Karpas-422 (cell line): ENCODE measurements around the gene HNRNPA3. TPM values are rescaled to one million over a fixed set of nuclear protein-coding genes. Genes with fewer than 3 reads are reported as not detected.
"Not testable (repeated sequence)": the region's sequence is repeated elsewhere in the genome, so short reads cannot be mapped to it uniquely, and the experiment has no call there.

Experiments
- DNase-seq: peaks from one replicate; pipeline ENCODE4 v3.0.0-alpha.2; 2015
- H2AFZ ChIP-seq: fragments of 200-600 bp; sonication (generic); 2 replicates; pipeline ENCODE4 v1.6.1; 2014; ENCODE audit warnings: antibody characterized with exemption, low read length, mixed read lengths
- H3K27ac ChIP-seq: fragments of 200-600 bp; sonication (generic); 2 replicates; pipeline ENCODE4 v1.5.1; 2014; ENCODE audit warnings: mild to moderate bottlenecking, low read length, moderate library complexity
- H3K27me3 ChIP-seq: fragments of 200-600 bp; sonication (generic); 2 replicates; pipeline ENCODE4 v1.6.1; 2014; ENCODE audit warnings: low read length, mixed read lengths
- H3K36me3 ChIP-seq: fragments of 200-600 bp; sonication (generic); 2 replicates; pipeline ENCODE4 v1.6.1; 2014; ENCODE audit warnings: low read length, mixed read lengths; ENCODE audit not compliant: insufficient read depth
- H3K4me1 ChIP-seq: fragments of 200-600 bp; sonication (generic); 2 replicates; pipeline ENCODE4 v1.6.1; 2014; ENCODE audit warnings: mild to moderate bottlenecking, low read length, mixed read lengths
- H3K4me2 ChIP-seq: fragments of 200-600 bp; sonication (generic); 2 replicates; pipeline ENCODE4 v1.6.1; 2014; ENCODE audit warnings: low read length, low read depth, mild to moderate bottlenecking; ENCODE audit not compliant: poor library complexity, severe bottlenecking
- H3K4me3 ChIP-seq: fragments of 200-600 bp; sonication (generic); 2 replicates; pipeline ENCODE4 v1.5.1; 2014; ENCODE audit warnings: mild to moderate bottlenecking, antibody characterized with exemption, low read length, mixed read lengths
- H3K79me2 ChIP-seq: fragments of 200-600 bp; sonication (generic); 2 replicates; pipeline ENCODE4 v1.6.1; 2014; ENCODE audit warnings: mild to moderate bottlenecking, low read length, mixed read lengths
- H3K9ac ChIP-seq: fragments of 200-600 bp; sonication (generic); 2 replicates; pipeline ENCODE4 v1.6.0; 2014; ENCODE audit warnings: low read length
- H3K9me2 ChIP-seq: fragments of 200-600 bp; sonication (generic), shearing (Covaris generic); replicated peaks from 2 replicates; pipeline ENCODE4 v1.6.0; 2014; ENCODE audit warnings: mild to moderate bottlenecking, low read length, moderate library complexity; ENCODE audit not compliant: insufficient read depth
- H3K9me3 ChIP-seq: fragments of 300-700, 200-600 bp; sonication (generic); 2 replicates; pipeline ENCODE4 v1.6.1; 2014; ENCODE audit warnings: low read length, mixed read lengths
- H4K20me1 ChIP-seq: fragments of 200-600 bp; sonication (generic); 2 replicates; pipeline ENCODE4 v1.6.1; 2014; ENCODE audit warnings: mild to moderate bottlenecking, antibody characterized with exemption, low read length, low read depth; ENCODE audit not compliant: insufficient read depth
- total RNA-seq: library from RNA; depleted of rRNA; stranded (reverse); fragments of >200 nt; shearing (Covaris generic); gene quantifications from 2 replicates; pipeline ENCODE4 v1.2.3, GENCODE V29; 2014; ENCODE audit warnings: low replicate concordance

The HNRNPA3 gene
- total RNA-seq, 1 experiment from 2014 or later = 51.7 TPM

GRCh38 chr2:177172034-177172880 lies 40.3 kb upstream of the HNRNPA3 start:
- Histone ChIP-seq H3K9ac (no peak overlapping the region), H3K9me2 (no peaks in the 10 kb centered on the region), H2AFZ (no peak overlapping the region), H3K9me3 (no peaks in the 10 kb centered on the region), H3K4me2 (no peak overlapping the region), H3K36me3 (no peaks in the 10 kb centered on the region), H4K20me1 (no peaks in the 10 kb centered on the region), H3K79me2 (no peaks in the 10 kb centered on the region), H3K27me3 (no peaks in the 10 kb centered on the region), H3K4me1 (no peaks in the 10 kb centered on the region), H3K4me3 (no peak overlapping the region), H3K27ac (no peak overlapping the region)
- no peak for DNase-seq

- no peaks in the 10 kb centered on the region for H4K20me1 ChIP-seq
- no peak for DNase-seq
- H3K4me1 ChIP-seq = peaks cover 3% of the 10 kb centered on the region
- no peak overlapping the region for H3K4me2 ChIP-seq
- no peak overlapping the region for H3K4me3 ChIP-seq
- no peaks in the 10 kb centered on the region for H3K9me3 ChIP-seq
- no peak overlapping the region for H3K27ac ChIP-seq
- H3K9me2 ChIP-seq = no peaks in the 10 kb centered on the region
- no peak overlapping the region for H2AFZ ChIP-seq
- no peaks in the 10 kb centered on the region for H3K36me3 ChIP-seq
- no peak overlapping the region for H3K9ac ChIP-seq
- H3K79me2 ChIP-seq = no peaks in the 10 kb centered on the region
- no peaks in the 10 kb centered on the region for H3K27me3 ChIP-seq
These were observed 38.1 kb upstream of the HNRNPA3 start for GRCh38 chr2:177174486-177174885.

DNA sequence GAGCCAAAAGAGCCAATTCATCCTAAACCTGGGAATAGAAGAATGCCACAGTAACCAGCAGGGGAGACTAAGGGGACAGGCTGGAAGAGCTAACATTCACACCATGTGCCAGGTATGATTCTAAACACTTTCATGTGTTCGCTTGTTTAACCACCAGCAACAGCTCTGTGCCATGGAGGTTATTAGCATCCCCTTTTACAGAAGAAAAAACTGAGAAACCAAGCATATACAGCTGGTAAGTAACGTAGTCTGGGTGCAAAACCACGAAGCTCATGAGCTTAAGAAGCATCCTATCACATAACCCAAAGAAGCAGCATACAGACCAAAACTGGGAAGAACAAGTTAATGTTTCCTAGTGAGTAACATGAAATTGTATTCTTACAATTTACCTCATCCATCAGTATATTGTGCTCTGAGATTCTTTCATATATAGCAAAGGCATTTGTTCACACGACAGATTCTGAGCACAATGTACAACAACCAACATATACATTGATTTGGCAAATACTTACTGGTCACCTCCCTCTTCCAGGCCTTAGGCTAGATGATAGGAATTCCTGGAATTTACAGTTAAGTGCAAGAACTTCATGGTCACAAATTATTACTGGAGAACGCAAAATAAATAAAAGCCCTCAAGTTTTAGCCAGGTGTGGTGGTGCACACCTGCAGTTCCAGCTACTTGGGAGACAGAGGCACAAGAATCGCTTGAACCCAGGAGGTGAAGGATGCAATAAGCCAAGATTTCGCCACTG lies 36.5 kb upstream of the HNRNPA3 start:
- no peak for DNase-seq
- Histone ChIP-seq H3K9me3 (no peaks in the 10 kb centered on the region), H4K20me1 (no peaks in the 10 kb centered on the region), H3K9ac (no peak overlapping the region), H3K79me2 (no peaks in the 10 kb centered on the region), H3K27me3 (no peaks in the 10 kb centered on the region), H2AFZ (no peak overlapping the region), H3K4me1 (peaks cover 3% of the 10 kb centered on the region), H3K36me3 (no peaks in the 10 kb centered on the region), H3K4me2 (no peak overlapping the region), H3K27ac (no peak overlapping the region), H3K4me3 (no peak overlapping the region), H3K9me2 (no peaks in the 10 kb centered on the region)

DNA sequence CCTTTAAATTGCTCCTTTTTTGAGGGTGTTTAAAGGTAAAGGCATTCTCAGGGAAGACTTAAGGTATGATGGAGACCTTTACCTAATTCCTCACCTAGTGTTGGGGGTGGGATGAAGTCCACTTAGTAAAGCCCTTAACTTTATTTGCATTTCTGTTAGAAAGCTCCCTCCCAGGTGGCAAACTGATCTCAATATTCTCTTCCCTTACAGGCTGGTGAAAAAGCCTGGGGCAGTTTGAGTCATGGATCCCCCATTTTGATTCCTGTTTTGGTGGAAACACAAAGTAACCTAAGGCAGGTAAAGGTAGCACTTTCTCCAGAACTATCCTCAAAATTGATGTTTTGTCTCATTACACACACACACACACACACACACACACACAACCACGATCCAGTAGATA lies 33.8 kb upstream of the HNRNPA3 start:
- Histone ChIP-seq H2AFZ (no peak overlapping the region), H3K4me3 (no peak overlapping the region), H3K9ac (no peak overlapping the region), H3K36me3 (no peaks in the 10 kb centered on the region), H3K4me1 (peaks cover 3% of the 10 kb centered on the region), H3K9me2 (no peaks in the 10 kb centered on the region), H4K20me1 (no peaks in the 10 kb centered on the region), H3K27ac (no peak overlapping the region), H3K9me3 (no peaks in the 10 kb centered on the region), H3K4me2 (no peak overlapping the region), H3K79me2 (no peaks in the 10 kb centered on the region), H3K27me3 (no peaks in the 10 kb centered on the region)
- no peak for DNase-seq

DNA sequence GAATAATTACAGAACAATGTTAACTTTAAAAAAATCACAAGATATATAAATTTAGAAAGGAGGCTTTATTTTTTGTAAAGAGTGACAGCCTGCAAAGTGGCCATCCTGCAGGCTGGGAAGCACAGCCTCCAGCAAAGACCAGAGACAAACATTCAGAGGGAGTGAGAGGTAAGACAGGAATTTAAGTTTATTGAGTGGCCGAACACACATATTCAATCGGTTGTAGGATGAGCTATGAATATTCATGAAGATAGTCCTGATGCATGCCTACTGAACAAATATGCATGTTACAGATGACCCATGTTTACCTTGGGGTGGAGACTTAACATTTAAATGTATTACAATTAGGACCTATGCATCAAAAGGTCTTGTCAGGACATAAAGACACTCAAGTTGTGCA lies 33.4 kb upstream of the HNRNPA3 start:
- no peaks in the 10 kb centered on the region for H4K20me1 ChIP-seq
- H3K4me1 ChIP-seq = peaks cover 3% of the 10 kb centered on the region
- H2AFZ ChIP-seq = no peak overlapping the region
- no peak overlapping the region for H3K27ac ChIP-seq
- DNase-seq = no peak
- H3K36me3 ChIP-seq = no peaks in the 10 kb centered on the region
- H3K9me3 ChIP-seq = no peaks in the 10 kb centered on the region
- no peak overlapping the region for H3K9ac ChIP-seq
- no peak overlapping the region for H3K4me3 ChIP-seq
- no peaks in the 10 kb centered on the region for H3K79me2 ChIP-seq
- H3K4me2 ChIP-seq = no peak overlapping the region
- no peaks in the 10 kb centered on the region for H3K9me2 ChIP-seq
- H3K27me3 ChIP-seq = no peaks in the 10 kb centered on the region

- not testable (repeated sequence) for H3K4me1 ChIP-seq, H3K9me3 ChIP-seq, H3K9me2 ChIP-seq, H3K4me3 ChIP-seq, H3K27me3 ChIP-seq, H4K20me1 ChIP-seq, H3K9ac ChIP-seq, H3K79me2 ChIP-seq, H3K4me2 ChIP-seq, H3K36me3 ChIP-seq, DNase-seq, H3K27ac ChIP-seq, H2AFZ ChIP-seq
These were observed 32.9 kb upstream of the HNRNPA3 start for GRCh38 chr2:177179671-177180070.

- DNase-seq = no peak
- peaks cover 3% of the 10 kb centered on the region for H3K4me1 ChIP-seq
- H3K9ac ChIP-seq = no peak overlapping the region
- H3K9me3 ChIP-seq = no peaks in the 10 kb centered on the region
- H3K9me2 ChIP-seq = no peaks in the 10 kb centered on the region
- H3K4me2 ChIP-seq = no peak overlapping the region
- no peak overlapping the region for H3K27ac ChIP-seq
- H4K20me1 ChIP-seq = no peaks in the 10 kb centered on the region
- H3K36me3 ChIP-seq = no peaks in the 10 kb centered on the region
- no peak overlapping the region for H2AFZ ChIP-seq
- H3K4me3 ChIP-seq = no peak overlapping the region
- H3K79me2 ChIP-seq = no peaks in the 10 kb centered on the region
- no peaks in the 10 kb centered on the region for H3K27me3 ChIP-seq
These were observed 32.2 kb upstream of the HNRNPA3 start for GRCh38 chr2:177180269-177181000.

GRCh38 chr2:177183860-177184259 lies 28.7 kb upstream of the HNRNPA3 start:
- H3K9me3 ChIP-seq = no peaks in the 10 kb centered on the region
- H3K4me1 ChIP-seq = peaks cover 2% of the 10 kb centered on the region
- H3K9ac ChIP-seq = no peak overlapping the region
- H2AFZ ChIP-seq = no peak overlapping the region
- DNase-seq = no peak
- no peaks in the 10 kb centered on the region for H3K79me2 ChIP-seq
- no peaks in the 10 kb centered on the region for H4K20me1 ChIP-seq
- no peaks in the 10 kb centered on the region for H3K9me2 ChIP-seq
- no peaks in the 10 kb centered on the region for H3K27me3 ChIP-seq
- H3K4me3 ChIP-seq = no peak overlapping the region
- no peak overlapping the region for H3K4me2 ChIP-seq
- no peak overlapping the region for H3K27ac ChIP-seq
- H3K36me3 ChIP-seq = no peaks in the 10 kb centered on the region
